ENCODE measurements around the gene CSNK2A2.

DNA sequence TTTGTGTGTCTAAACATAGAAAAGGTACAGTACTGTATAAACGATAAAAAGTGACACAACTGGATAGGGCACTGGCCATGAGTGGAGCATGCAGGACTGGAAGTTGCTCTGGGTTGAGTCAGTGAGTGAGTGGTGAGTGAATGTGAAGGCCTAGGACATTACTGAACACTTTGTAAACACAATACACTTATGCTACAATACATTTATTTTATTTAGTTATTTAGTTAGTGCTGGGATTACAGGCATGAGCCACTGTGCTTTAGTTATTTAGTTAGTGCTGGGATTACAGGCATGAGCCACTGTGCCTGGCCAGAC lies 73.3 kb downstream of the CSNK2A2 start:
- TF ChIP-seq SUZ12 (IDR thresholded peaks at IDR 0.05; ENCODE audit: low read length) (no peak), NRF1 (IDR thresholded peaks at IDR 0.05; ENCODE audit: low read depth, low read length) (no peak), FOSL1 (IDR thresholded peaks at IDR 0.05; ENCODE audit: insufficient read depth, low read depth, low read length) (no peak), CTCF (IDR thresholded peaks at IDR 0.05; ENCODE audit: control extremely low read depth in 1 of 3, insufficient read depth in 1 of 3, low read depth in 1 of 3, low read length in 3 of 3) (no peak), CEBPB (IDR thresholded peaks at IDR 0.05; ENCODE audit: low read depth, low read length) (no peak), TBP (IDR thresholded peaks at IDR 0.05; ENCODE audit: low read depth, low read length) (no peak), TAF1 (IDR thresholded peaks at IDR 0.05; ENCODE audit: low read depth, low read length) (no peak), CREB1 (IDR thresholded peaks at IDR 0.05) (no peak), POLR2A (IDR thresholded peaks at IDR 0.05; ENCODE audit: control extremely low read depth in 1 of 2, low read depth in 2 of 2, low read length in 2 of 2) (no peak), EP300 (IDR thresholded peaks at IDR 0.05; ENCODE audit: borderline replicate concordance in 1 of 2, low read depth in 2 of 2, low read length in 2 of 2) (no peak), SIN3A (conservative IDR thresholded peaks at IDR 0.05 in 1 of 2, IDR thresholded peaks at IDR 0.05 in 1 of 2; ENCODE audit: low read depth in 1 of 2, low read length in 2 of 2) (no peak)

Data from H1 (cell line).